K562 (cell line): ENCODE data around the gene ZNF839. TPM values are rescaled to one million over a fixed set of nuclear protein-coding genes. Genes with fewer than 3 reads are reported as not detected.

Experiments
- ATAC-seq: fragments of 200-7000 bp; cut with Tn5 transposase; 3 replicates; pipeline ENCODE4 v1.9.1; 2020; ENCODE audit warnings: moderate library complexity
- BruUV-seq: library from RNA; stranded (reverse); fragments of 400-500 nt; replicated peaks from 2 replicates; lab custom pipeline; 2021; lab: Mats Ljungman, UMichigan
- CTCF ChIA-PET: fragments of 300-600 bp; formaldehyde crosslinking; extraction: SDS; loops from one replicate; lab custom pipeline; 2021; ENCODE audit warnings: low intra/inter-chr PET ratio; lab: Yijun Ruan, JAX
- POLR2A ChIA-PET: fragments of 300-600, 350-650 bp; sonication (Branson Sonifier 250); formaldehyde crosslinking; extraction: SDS; loops from one replicate; lab custom pipeline; 2021; ENCODE audit warnings: antibody characterized with exemption, inconsistent platforms; lab: Yijun Ruan, JAX
- DNase-seq, 4 experiments: peaks; one replicate each; pipeline versions ENCODE4 v3.0.0 to v3.0.0-alpha.2; 2011 to 2018; ENCODE audit warnings: low spot score in 3 of 4, mixed read lengths in 3 of 4; ENCODE audit errors: extremely low read depth in 1 of 4
- FAIRE-seq: peaks from 2 replicates; lab custom pipeline; 2011; peaks lifted over from hg19 to GRCh38; lab: Jason Lieb, UNC
- H2AFZ ChIP-seq: 2 replicates; pipeline ENCODE4 v1.6.0; 2011; ENCODE audit warnings: low read depth, low read length, control low read depth, inconsistent platforms
- H3K27ac ChIP-seq: fragments of 200-600 bp; 3 replicates; pipeline ENCODE4 v1.8.0; 2011; ENCODE audit warnings: low read depth, mild to moderate bottlenecking, control low read depth, inconsistent platforms, low read length, moderate library complexity, mixed read lengths; ENCODE audit errors: extremely low read depth
- H3K27me3 ChIP-seq, 2 experiments: fragments of 300-600 bp in 1 of 2; 2 replicates in 1 of 2; 3 replicates in 1 of 2; pipeline versions ENCODE4 v1.6.0 to v1.8.0; 2011; ENCODE audit warnings: inconsistent platforms in 2 of 2, low read length in 2 of 2, mild to moderate bottlenecking in 1 of 2, mixed read lengths in 1 of 2, moderate library complexity in 1 of 2; ENCODE audit not compliant: control insufficient read depth in 2 of 2, insufficient read depth in 2 of 2
- H3K36me3 ChIP-seq: fragments of 300-600 bp; 3 replicates; pipeline ENCODE4 v1.8.0; 2011; ENCODE audit warnings: mild to moderate bottlenecking, low read length, inconsistent platforms; ENCODE audit not compliant: control insufficient read depth, insufficient read depth
- H3K4me1 ChIP-seq, 2 experiments: fragments of 200-600 bp in 1 of 2; replicated peaks in 1 of 2; 2 replicates in 1 of 2; 3 replicates in 1 of 2; pipeline versions ENCODE4 v1.5.1 to v1.8.0; 2011; ENCODE audit warnings: inconsistent platforms in 2 of 2, low read length in 2 of 2, mild to moderate bottlenecking in 1 of 2, mixed read lengths in 1 of 2, moderate library complexity in 1 of 2; ENCODE audit not compliant: control insufficient read depth in 2 of 2, insufficient read depth in 2 of 2
- H3K4me2 ChIP-seq: 2 replicates; pipeline ENCODE4 v1.6.1; 2011; ENCODE audit warnings: low read length, control low read depth, inconsistent platforms, mixed read lengths; ENCODE audit not compliant: insufficient read depth
- H3K4me3 ChIP-seq: fragments of 200-600 bp; sonication (generic), shearing (Covaris generic); 2 replicates; pipeline ENCODE4 v1.5.1; 2016; ENCODE audit warnings: control low read depth, inconsistent platforms
- H3K79me2 ChIP-seq: fragments of 200-600 bp; 3 replicates; pipeline ENCODE4 v1.8.0; 2011; ENCODE audit warnings: low read length, inconsistent platforms; ENCODE audit not compliant: control insufficient read depth, insufficient read depth
- H3K9ac ChIP-seq, 2 experiments: 2 replicates each; pipeline versions ENCODE4 v1.6.0 to v1.6.1; 2011; ENCODE audit warnings: low read depth in 2 of 2, low read length in 2 of 2, control low read depth in 1 of 2, inconsistent platforms in 1 of 2, mild to moderate bottlenecking in 1 of 2, mixed read lengths in 1 of 2; ENCODE audit not compliant: insufficient read depth in 1 of 2
- H3K9me1 ChIP-seq: one replicate; pipeline ENCODE4 v1.6.0; 2011; ENCODE audit warnings: inconsistent platforms, mild to moderate bottlenecking, low read length, moderate library complexity; ENCODE audit not compliant: control insufficient read depth, insufficient read depth
- H3K9me3 ChIP-seq: replicated peaks from 2 replicates; pipeline ENCODE4 v1.5.1; 2011; ENCODE audit warnings: low read depth, low read length, inconsistent platforms; ENCODE audit not compliant: control insufficient read depth, insufficient read depth
- H4K20me1 ChIP-seq: replicated peaks from 2 replicates; pipeline ENCODE4 v1.6.1; 2011; ENCODE audit warnings: low read length, inconsistent platforms, mixed read lengths; ENCODE audit not compliant: control insufficient read depth, insufficient read depth
- BRF1 ChIP-seq: IDR thresholded peaks from 3 replicates; pipeline ENCODE4 v1.6.1; 2011; ENCODE audit warnings: borderline replicate concordance, mild to moderate bottlenecking; ENCODE audit not compliant: insufficient read length; ENCODE audit errors: extremely low read depth
- CCNT2 ChIP-seq: IDR thresholded peaks from 2 replicates; pipeline ENCODE4 v1.6.1; 2011; ENCODE audit warnings: borderline replicate concordance, low read depth, mild to moderate bottlenecking, moderate library complexity, mixed read lengths, low read length; ENCODE audit not compliant: insufficient read length; ENCODE audit errors: extremely low read depth
- ERF ChIP-seq: fragments of 450-650 bp; formaldehyde crosslinking; IDR thresholded peaks from 2 replicates; pipeline ENCODE4 v1.4.0; 2020; ENCODE audit warnings: mild to moderate bottlenecking, mixed read lengths
- FOXM1 ChIP-seq, 2 experiments: fragments of 450-650 bp in 1 of 2; sonication (generic) in 1 of 2; formaldehyde crosslinking in 1 of 2; IDR thresholded peaks; 2 replicates each; pipeline versions ENCODE4 v1.6.1 to v1.9.0; 2017 to 2022; ENCODE audit warnings: low read depth in 2 of 2, mild to moderate bottlenecking in 2 of 2, missing genetic modification reagents in 1 of 2, moderate library complexity in 1 of 2
- KDM1A ChIP-seq, 2 experiments: fragments of 450-650 bp; IDR thresholded peaks; 2 replicates each; pipeline ENCODE4 v1.6.1; 2016; ENCODE audit warnings: mild to moderate bottlenecking in 2 of 2
- KLF10 ChIP-seq: fragments of 250-450 bp; sonication (Bioruptor Pico); IDR thresholded peaks from 2 replicates; pipeline ENCODE4 v1.6.1; 2021; ENCODE audit warnings: matching md5 sums
- NCOA1 ChIP-seq: fragments of 450-650 bp; IDR thresholded peaks from 2 replicates; pipeline ENCODE4 v1.6.1; 2016; ENCODE audit warnings: low read depth
- SMAD3 ChIP-seq: fragments of 450-650 bp; formaldehyde crosslinking; conservative IDR thresholded peaks from 2 replicates; pipeline ENCODE4 v1.4.0; 2020; ENCODE audit warnings: mild to moderate bottlenecking
- TAL1 ChIP-seq: fragments of 450-650 bp; IDR thresholded peaks from 2 replicates; pipeline ENCODE4 v1.6.1; 2016; ENCODE audit warnings: mild to moderate bottlenecking
- TBP ChIP-seq: optimal IDR thresholded peaks from 2 replicates; pipeline ENCODE3; 2011; ENCODE audit warnings: low read depth, low read length, improper control_type of control experiment
- TCF7L2 ChIP-seq: fragments of 150-350 bp; IDR thresholded peaks from 2 replicates; pipeline ENCODE4 v1.6.1; 2016; ENCODE audit warnings: low read depth, mild to moderate bottlenecking, low read length, moderate library complexity
- TSC22D4 ChIP-seq: fragments of 450-650 bp; IDR thresholded peaks from 2 replicates; pipeline ENCODE4 v1.6.1; 2016; ENCODE audit warnings: missing genetic modification characterization, missing biosample characterization, control low read depth
- ZBED1 ChIP-seq: IDR thresholded peaks from 2 replicates; pipeline ENCODE4 v1.6.1; 2014
- ZNF184 ChIP-seq: sonication (generic); formaldehyde crosslinking; IDR thresholded peaks from 2 replicates; pipeline ENCODE4 v1.5.0; 2020; ENCODE audit warnings: missing genetic modification reagents
- ZNF311 ChIP-seq: fragments of 250-450 bp; sonication (Bioruptor Pico); IDR thresholded peaks from 2 replicates; pipeline ENCODE4 v1.4.0; 2020; ENCODE audit warnings: mild to moderate bottlenecking, moderate library complexity
- WGBS: fragments of 100-300 bp; shearing (Covaris generic); methylation state at CpG from one replicate; pipeline ENCODE4 v1.1.6; 2016; ENCODE audit warnings: low coverage, mixed read lengths; ENCODE audit not compliant: insufficient coverage; ENCODE audit errors: missing lambda C conversion rate; 5-methylcytosine and 5-hydroxymethylcytosine counted together
- in situ Hi-C: fragments of 300-500 bp; cut with MboI; formaldehyde crosslinking; loops from 4 replicates; pipeline ENCODE4 v1.15.0; 2018; ENCODE audit warnings: inconsistent platforms, mixed read lengths
- intact Hi-C: fragments of 100-400 bp; cut with micrococcal nuclease; formaldehyde crosslinking; loops from 2 replicates; pipeline ENCODE4 v1.14.2; 2022
- polyA plus RNA-seq, 8 experiments: library from polyadenylated mRNA; depleted of rRNA in 4 of 8; stranded (reverse) in 5 of 8; unstranded in 3 of 8; fragments of >200 nt; fragmentation: Nextera tagmentation in 2 of 8; fragmentation: Illumina TruSeq in 1 of 8; extraction: Ambion mirVana in 2 of 8; extraction: Trizol in 1 of 8; gene quantifications; 2 replicates each; pipeline versions ENCODE4 v1.2.1 to v1.2.3, GENCODE V29; 2011 to 2014; ENCODE audit warnings: inconsistent platforms in 1 of 8, missing spikeins in 1 of 8
- total RNA-seq, 7 experiments: library from RNA; depleted of rRNA in 6 of 7; stranded (reverse); fragments of >200 nt in 6 of 7; fragmentation: Illumina TruSeq in 2 of 7; extraction: Trizol in 2 of 7; gene quantifications; 2 replicates each; pipeline versions ENCODE4 v1.2.1 to v1.2.3, GENCODE V29; 2011 to 2021; ENCODE audit warnings: low replicate concordance in 1 of 7
- TF ChIP-seq, protein P1 (sequence below), 3 experiments: fragments of 200-800 bp in 1 of 3; fragments of 250-450 bp in 1 of 3; fragments of 450-650 bp in 1 of 3; sonication (Bioruptor Pico) in 1 of 3; sonication (Bioruptor generic) in 1 of 3; formaldehyde crosslinking in 1 of 3; IDR thresholded peaks; 2 replicates each; pipeline versions ENCODE4 v1.6.1 to v1.8.0; 2016 to 2022; ENCODE audit warnings: mild to moderate bottlenecking in 2 of 3, missing genetic modification characterization in 2 of 3, missing compliant biosample characterization in 1 of 3, moderate library complexity in 1 of 3
- TF ChIP-seq, protein P2 (sequence below): IDR thresholded peaks from 2 replicates; pipeline ENCODE4 v1.6.1; 2014; ENCODE audit warnings: antibody characterized with exemption
- TF ChIP-seq, protein P3 (sequence below): IDR thresholded peaks from 2 replicates; pipeline ENCODE4 v1.6.1; 2012; ENCODE audit warnings: low read depth, low read length, improper control_type of control experiment, borderline replicate concordance

Gene ZNF839
- total and polyA plus RNA-seq, 9 of the 15 experiments (the other 6 are each of a cell fraction or from before 2014, with no cell fraction given) = 0.42 to 8.4 (median 5.7) TPM

DNA sequence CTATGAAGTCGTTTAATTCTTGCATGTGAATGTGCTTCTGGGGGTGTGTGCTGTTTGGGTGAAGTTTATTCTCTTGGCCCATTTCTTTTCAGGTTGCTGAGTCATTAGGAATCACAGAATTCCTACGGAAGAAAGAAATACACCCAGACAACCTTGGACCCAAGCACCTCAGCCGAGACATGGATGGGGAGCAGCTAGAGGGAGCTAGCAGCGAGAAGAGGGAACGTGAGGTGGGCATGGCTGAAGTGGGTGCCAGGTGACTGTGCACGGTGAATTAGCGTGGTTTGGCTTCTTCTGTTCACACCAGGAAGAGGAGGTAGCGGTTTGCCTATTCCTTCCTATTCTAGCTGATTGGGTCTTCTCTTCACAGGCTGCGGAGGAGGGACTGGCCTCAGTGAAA is 19.2 kb downstream of the ZNF839 start:
- POLR2A ChIA-PET = no interaction called here
- DNase-seq = no peak
- no peak for TF ChIP-seq TAL1
- TF ChIP-seq TCF7L2 = no peak
- TF ChIP-seq ERF = no peak
- no peak for TF ChIP-seq ZNF184
- no peak for TF ChIP-seq ZBED1
- TF ChIP-seq, protein P1, sequence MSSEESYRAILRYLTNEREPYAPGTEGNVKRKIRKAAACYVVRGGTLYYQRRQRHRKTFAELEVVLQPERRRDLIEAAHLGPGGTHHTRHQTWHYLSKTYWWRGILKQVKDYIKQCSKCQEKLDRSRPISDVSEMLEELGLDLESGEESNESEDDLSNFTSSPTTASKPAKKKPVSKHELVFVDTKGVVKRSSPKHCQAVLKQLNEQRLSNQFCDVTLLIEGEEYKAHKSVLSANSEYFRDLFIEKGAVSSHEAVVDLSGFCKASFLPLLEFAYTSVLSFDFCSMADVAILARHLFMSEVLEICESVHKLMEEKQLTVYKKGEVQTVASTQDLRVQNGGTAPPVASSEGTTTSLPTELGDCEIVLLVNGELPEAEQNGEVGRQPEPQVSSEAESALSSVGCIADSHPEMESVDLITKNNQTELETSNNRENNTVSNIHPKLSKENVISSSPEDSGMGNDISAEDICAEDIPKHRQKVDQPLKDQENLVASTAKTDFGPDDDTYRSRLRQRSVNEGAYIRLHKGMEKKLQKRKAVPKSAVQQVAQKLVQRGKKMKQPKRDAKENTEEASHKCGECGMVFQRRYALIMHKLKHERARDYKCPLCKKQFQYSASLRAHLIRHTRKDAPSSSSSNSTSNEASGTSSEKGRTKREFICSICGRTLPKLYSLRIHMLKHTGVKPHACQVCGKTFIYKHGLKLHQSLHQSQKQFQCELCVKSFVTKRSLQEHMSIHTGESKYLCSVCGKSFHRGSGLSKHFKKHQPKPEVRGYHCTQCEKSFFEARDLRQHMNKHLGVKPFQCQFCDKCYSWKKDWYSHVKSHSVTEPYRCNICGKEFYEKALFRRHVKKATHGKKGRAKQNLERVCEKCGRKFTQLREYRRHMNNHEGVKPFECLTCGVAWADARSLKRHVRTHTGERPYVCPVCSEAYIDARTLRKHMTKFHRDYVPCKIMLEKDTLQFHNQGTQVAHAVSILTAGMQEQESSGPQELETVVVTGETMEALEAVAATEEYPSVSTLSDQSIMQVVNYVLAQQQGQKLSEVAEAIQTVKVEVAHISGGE (CRISPR knock-in tag; IDR thresholded peaks at IDR 0.05) = no peak
- no peak for TF ChIP-seq FOXM1 (IDR thresholded peaks at IDR 0.05; ENCODE audit: low read depth)
- no peak for TF ChIP-seq FOXM1 (CRISPR knock-in tag; IDR thresholded peaks at IDR 0.05; ENCODE audit: low read depth)
- TF ChIP-seq ZNF311 = no peak
- no peak for TF ChIP-seq CCNT2
- TF ChIP-seq KDM1A (IDR thresholded peaks at IDR 0.05) = no peak
- TF ChIP-seq, protein P2, sequence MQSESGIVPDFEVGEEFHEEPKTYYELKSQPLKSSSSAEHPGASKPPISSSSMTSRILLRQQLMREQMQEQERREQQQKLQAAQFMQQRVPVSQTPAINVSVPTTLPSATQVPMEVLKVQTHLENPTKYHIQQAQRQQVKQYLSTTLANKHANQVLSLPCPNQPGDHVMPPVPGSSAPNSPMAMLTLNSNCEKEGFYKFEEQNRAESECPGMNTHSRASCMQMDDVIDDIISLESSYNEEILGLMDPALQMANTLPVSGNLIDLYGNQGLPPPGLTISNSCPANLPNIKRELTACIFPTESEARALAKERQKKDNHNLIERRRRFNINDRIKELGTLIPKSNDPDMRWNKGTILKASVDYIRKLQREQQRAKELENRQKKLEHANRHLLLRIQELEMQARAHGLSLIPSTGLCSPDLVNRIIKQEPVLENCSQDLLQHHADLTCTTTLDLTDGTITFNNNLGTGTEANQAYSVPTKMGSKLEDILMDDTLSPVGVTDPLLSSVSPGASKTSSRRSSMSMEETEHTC = no peak
- TF ChIP-seq, protein P3, sequence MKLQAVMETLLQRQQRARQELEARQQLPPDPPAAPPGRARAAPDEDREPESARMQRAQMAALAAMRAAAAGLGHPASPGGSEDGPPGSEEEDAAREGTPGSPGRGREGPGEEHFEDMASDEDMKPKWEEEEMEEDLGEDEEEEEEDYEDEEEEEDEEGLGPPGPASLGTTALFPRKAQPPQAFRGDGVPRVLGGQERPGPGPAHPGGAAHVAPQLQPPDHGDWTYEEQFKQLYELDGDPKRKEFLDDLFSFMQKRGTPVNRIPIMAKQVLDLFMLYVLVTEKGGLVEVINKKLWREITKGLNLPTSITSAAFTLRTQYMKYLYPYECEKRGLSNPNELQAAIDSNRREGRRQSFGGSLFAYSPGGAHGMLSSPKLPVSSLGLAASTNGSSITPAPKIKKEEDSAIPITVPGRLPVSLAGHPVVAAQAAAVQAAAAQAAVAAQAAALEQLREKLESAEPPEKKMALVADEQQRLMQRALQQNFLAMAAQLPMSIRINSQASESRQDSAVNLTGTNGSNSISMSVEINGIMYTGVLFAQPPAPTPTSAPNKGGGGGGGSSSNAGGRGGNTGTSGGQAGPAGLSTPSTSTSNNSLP = no peak
- TF ChIP-seq TBP = no peak
- TF ChIP-seq KLF10 (CRISPR knock-in tag) = no peak
- TF ChIP-seq BRF1 = no peak
- no peak for TF ChIP-seq NCOA1
- no peak for TF ChIP-seq SMAD3 (CRISPR knock-in tag)
- no peak for TF ChIP-seq TSC22D4 (tag)
- TF ChIP-seq, all 486 proteins: peak for 0
- CTCF ChIA-PET = no interaction called here
- no peak overlapping the region for H3K4me3 ChIP-seq
- in situ Hi-C loops (no loop called here), intact Hi-C loops (no loop called here)
- H2AFZ ChIP-seq = no peak overlapping the region
- no peaks in the 10 kb centered on the region; a peak in 1 of 5 replicates for H3K4me1 ChIP-seq
- no peaks in the 10 kb centered on the region for H3K9me3 ChIP-seq
- no peak for ATAC-seq
- peaks cover 21% of the 10 kb centered on the region; the same call in 1 of the 3 replicates for H3K36me3 ChIP-seq
- H3K27me3 ChIP-seq = no peaks in the 10 kb centered on the region
- 85% methylated on average over 9 of the region's 9 CpGs for WGBS
- BruUV-seq = no TSS peak
- FAIRE-seq = no peak
- H3K79me2 ChIP-seq = no peaks in the 10 kb centered on the region
- no peak overlapping the region for H3K4me2 ChIP-seq
- no peaks in the 10 kb centered on the region for H4K20me1 ChIP-seq
- H3K9ac ChIP-seq = no peak overlapping the region
- H3K9me1 ChIP-seq = no peaks in the 10 kb centered on the region
- no peak overlapping the region for H3K27ac ChIP-seq
